Vein endothelial cell (primary cell): ENCODE data around the gene MXRA5. TPM values are rescaled to one million over a fixed set of nuclear protein-coding genes. Genes with fewer than 3 reads are reported as not detected.

Experiments
- total RNA-seq: library from RNA; depleted of rRNA; stranded (reverse); fragments of >200 nt; gene quantifications from 2 replicates; pipeline ENCODE4 v1.2.3, GENCODE V29; 2012

MXRA5 gene, protein sequence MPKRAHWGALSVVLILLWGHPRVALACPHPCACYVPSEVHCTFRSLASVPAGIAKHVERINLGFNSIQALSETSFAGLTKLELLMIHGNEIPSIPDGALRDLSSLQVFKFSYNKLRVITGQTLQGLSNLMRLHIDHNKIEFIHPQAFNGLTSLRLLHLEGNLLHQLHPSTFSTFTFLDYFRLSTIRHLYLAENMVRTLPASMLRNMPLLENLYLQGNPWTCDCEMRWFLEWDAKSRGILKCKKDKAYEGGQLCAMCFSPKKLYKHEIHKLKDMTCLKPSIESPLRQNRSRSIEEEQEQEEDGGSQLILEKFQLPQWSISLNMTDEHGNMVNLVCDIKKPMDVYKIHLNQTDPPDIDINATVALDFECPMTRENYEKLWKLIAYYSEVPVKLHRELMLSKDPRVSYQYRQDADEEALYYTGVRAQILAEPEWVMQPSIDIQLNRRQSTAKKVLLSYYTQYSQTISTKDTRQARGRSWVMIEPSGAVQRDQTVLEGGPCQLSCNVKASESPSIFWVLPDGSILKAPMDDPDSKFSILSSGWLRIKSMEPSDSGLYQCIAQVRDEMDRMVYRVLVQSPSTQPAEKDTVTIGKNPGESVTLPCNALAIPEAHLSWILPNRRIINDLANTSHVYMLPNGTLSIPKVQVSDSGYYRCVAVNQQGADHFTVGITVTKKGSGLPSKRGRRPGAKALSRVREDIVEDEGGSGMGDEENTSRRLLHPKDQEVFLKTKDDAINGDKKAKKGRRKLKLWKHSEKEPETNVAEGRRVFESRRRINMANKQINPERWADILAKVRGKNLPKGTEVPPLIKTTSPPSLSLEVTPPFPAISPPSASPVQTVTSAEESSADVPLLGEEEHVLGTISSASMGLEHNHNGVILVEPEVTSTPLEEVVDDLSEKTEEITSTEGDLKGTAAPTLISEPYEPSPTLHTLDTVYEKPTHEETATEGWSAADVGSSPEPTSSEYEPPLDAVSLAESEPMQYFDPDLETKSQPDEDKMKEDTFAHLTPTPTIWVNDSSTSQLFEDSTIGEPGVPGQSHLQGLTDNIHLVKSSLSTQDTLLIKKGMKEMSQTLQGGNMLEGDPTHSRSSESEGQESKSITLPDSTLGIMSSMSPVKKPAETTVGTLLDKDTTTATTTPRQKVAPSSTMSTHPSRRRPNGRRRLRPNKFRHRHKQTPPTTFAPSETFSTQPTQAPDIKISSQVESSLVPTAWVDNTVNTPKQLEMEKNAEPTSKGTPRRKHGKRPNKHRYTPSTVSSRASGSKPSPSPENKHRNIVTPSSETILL (N-terminal part only)
- under 0.01 TPM in 1 of 2 replicates, not detected in the other for total RNA-seq

GRCh38 chrX:3346501-3347259 lies at the start of gene MXRA5:
Gene MXRA5 (minus strand): TSS chrX:3346652. CDS start chrX:3343833, 2,819 bp downstream.

